NCI-H1105 treated with DMSO at 0.1 percent for 48 hours (cell line): ENCODE results near the gene CALHM3.
A peak's percentile ranks its signal among the peaks of the same experiment; 100 is the strongest.
"Not testable (repeated sequence)": the region's sequence is repeated elsewhere in the genome, so short reads cannot be mapped to it uniquely, and the experiment has no call there.

Experiments
- DNase-seq: peaks from one replicate; lab custom pipeline; 2025; lab: John Stamatoyannopoulos, UW

The CALHM3 gene

DNA sequence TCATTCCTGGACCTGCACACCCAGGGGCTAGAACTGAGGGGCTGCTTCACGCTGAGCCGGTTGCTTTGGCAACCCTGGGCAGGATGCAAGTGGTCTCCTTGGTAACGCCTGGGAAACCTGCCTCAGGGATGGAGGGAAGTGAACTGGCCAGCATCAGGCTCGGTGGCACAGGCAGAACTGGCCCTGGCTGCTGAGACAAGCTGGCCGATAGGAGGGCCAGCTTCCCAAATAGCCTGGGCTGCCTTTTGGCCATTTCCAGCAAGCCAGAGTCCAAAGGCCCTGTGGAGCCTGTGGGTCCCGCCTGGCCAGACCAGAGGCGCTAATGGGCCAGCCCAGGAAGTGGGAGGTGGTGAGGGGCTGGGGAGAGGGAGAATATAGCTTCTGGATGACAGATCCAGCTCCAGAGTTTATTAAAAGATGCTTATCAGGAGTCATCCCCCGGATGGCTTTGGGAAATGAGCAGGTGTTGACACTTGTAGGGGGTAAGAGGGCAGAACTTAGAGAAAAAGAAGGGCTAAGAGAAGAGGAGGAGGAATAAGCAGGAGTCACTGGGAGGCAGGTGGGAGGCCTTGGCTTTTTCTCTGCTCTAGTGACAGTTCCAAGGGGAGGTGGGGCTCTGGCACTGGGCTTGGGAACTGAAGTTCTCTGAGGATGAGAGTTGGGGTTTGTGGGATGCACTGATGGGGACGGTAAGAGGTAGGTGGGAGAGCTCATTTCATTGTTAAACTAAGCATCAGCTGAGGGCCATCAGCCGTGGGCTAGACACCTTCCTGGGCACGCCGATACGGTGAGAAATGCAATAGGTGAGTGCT lies 24.0 kb upstream of the CALHM3 start:
- DNase-seq: no peak

DNA sequence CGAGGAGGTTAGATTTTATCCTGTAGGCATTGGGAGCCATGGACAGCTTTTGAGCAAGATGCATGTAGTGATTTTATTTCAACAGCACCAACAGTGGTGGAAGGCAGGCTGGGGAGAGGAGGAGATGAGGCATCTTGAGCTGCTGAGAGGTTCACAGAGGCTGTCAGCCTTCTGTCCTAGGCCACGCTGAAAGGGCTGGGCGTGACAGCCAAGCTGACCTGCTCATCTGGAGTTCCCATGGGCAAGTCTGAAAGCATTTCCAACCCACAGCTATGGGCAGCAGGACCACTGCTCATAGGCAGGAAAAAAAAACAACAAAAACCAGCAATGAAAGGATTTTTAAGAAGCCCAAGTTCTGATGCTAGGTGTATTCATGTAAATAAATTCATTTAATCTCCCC lies 22.1 kb upstream of the CALHM3 start:
- no peak for DNase-seq

DNA sequence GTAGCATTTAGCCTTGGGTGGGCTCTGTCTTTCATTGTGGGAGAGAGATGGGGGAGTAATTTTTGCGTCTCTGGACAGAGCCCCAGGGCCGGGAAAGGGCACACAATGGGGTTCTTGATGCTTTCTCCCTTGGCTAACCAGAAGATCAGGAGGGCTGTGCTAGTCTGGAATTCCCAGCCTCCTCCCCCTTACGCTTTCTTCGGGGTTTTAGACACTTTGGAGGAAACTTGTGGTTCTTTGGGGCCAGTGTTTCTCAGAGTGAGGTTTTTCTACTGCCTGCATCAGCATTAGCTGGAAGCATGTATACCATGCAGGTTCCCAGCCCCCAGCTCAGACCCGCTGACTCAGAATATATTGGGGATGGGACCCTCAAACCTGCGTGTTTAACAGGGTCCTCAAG lies 21.4 kb upstream of the CALHM3 start:
- no peak for DNase-seq

DNA sequence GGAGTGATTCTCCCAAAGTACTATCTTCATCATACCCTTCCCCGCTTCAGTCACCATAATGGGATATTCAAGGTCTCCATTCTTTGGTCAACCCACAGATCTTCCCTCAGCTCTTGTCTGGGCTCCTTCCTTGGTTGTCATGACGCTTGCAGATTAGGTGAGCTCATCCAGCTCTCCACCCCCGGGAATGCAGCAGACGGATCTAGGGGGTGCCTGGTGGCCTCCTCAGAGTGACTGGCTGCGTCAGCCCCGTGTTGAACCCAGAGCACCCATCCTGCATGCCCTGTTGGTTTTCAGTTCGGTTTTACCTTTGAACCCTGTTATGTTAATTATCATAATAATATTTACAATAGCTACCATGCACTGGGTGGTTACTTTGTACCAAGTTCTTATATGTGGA lies 20.8 kb upstream of the CALHM3 start:
- DNase-seq: no peak

DNA sequence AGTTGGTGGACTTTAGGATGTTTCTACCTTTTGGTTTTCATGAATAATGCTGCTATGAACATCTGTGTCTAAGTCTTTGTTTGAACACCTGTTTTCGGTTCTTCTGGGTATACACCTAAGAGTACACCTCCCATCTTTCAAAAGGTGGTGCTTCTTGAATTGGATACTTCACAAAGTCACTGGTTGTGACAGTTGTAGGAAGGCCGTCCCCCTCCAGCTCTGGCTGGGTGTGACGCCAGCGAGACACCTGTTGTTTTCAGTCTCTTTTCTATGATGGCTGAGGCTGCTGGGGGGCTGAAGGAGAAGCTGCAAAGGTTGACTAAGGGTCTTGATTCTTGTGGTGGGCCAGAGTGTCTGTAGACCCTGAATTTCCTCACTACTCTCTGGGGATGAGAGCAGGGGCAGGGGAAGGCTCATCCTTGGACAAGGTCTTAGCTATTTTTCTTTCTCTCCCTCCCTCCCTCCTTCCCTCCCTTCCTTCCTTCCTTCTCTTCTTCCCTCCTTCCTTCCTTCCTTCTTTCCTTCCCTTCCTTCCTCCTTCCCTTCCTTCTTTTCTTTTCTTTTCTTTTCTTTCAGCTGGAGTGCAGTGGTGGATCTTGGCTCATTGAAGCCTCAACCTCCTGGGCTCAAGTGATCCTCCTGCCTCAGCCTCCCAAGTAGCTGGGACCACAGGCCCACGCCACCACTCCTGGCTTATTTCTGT lies 20.0 kb upstream of the CALHM3 start:
- no peak for DNase-seq

DNA sequence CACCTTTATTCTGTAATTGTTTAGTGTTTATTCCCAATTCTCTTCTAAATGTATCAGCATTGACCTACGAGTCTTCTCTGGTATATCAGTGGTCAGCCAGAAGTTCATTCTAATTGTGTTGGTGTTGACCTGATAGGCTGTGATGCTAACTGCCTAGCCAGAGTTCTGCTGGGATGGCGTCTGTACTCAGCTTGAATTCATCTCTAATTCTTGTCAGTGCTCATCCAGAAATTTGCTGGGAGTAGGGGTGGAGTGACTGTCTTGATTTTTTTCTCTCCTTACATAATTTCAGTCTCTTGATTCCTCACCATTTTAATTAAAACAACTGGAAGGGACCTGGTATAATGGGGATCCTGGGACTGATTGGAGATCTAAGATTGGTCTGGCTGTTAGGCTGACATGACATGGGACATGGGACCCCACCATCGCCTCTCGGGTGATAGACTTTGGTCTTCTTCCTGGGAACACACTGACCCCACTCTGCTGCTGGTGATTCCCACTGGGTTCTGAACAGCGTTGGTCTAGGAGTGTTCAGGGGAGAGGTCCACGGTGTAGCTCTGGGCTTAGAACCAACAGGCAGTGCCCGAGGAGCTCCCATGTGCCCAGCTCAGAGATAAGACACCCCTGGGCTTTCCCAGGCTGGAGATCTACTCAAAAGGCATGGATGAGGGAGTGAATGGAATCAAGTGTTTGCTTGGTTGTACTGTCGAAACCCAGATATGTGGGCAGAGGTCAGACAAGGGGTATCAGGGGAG lies 18.3 kb upstream of the CALHM3 start:
- DNase-seq: no peak

DNA sequence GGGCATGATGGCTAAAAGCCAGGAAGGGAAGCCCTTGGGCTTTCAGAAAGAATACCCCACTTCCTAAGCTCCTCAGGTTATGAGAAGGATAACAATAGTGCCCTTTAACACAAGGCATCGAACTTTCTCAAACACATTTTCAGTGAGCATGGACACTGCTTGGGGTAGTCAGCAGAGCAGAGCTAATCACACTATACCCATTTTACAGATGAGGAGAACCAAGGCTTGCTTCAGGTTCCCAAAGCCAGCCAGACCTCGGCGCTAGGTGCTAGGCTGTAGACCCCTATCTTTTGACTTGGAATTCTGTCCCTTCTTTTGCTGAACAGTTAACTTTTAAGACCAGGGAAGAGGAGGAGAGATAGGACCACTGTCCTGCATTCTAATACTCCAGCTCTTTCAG lies 16.3 kb upstream of the CALHM3 start:
- DNase-seq: no peak

DNA sequence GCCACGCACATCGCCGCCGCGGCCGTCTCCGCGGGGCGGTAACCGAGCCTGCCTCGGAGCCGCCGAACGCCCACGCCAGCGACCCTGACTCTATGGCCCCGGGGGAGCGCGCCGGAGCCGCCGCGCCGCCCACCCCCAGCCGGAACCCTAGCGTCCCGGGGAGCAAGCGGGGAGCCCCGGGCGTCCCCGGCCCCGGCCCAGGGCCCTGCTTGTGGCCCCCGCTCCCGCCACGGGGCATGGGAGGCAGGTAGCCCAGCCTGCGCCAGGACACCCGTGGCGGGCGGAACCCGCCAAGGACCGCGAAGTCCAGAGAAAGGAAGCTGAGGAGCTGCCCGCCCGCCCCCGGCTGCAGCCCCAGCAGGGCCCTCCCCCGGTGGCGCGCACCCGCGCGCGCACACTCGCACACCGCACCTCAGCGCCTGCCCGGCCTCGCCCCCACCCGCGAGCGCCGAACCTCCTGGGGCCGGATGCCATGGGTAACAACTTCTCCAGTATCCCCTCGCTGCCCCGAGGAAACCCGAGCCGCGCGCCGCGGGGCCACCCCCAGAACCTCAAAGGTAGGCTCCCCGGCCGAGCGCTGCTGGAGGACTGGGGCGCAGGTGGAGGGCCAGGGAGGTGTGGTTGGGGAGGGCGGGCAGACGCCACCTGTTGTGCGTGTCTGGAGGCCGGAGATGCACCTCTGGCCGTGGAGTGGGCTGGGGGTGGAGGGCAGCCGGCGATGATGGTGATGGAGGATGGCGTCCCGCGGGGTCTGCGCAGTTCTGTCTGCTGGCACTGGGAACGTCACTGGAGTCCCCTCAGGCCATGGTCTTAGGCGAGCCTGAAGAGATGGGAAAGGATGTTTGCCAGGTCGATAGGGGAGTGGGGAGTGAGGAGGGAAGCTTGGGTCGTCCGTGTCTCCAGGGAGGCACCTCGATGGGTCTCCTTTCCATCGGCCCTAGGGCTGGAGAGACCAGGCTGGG lies 15.2 kb upstream of the CALHM3 start:
- DNase-seq: peak; percentile 12

DNA sequence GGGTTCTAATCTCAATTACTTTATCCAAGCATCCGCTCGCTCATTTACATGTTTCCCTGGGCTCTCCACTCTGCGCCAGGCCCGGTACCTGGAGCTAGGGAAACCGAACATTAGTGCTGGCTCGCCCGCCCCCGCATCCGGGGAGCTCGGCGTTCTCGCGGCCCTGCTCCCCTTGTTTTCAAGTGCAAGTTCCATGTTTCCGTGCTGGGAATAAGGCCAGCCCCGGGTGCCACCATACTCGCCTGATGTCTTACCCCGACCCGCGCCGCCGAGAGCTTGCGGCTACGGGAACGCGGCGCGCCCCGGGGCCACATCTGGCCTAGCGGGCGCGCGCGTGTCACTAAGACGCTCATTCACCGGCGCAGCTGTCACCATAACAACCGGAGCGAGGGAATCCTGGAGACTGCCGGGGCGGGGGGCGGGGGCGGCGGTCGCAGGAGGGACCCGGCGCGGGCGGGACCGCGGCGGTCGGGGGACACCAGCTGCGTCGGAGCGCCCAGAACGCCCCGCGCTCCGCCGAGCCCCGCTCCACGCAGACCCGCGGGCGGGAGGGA lies 14.4 kb upstream of the CALHM3 start, which contains the start of gene NEURL1:
TSS of gene NEURL1 (plus strand) at position 344 of the 554 bp plus-strand sequence. CDS start 683 bp downstream, outside the sequence.
- peak; percentile 39 for DNase-seq

DNA sequence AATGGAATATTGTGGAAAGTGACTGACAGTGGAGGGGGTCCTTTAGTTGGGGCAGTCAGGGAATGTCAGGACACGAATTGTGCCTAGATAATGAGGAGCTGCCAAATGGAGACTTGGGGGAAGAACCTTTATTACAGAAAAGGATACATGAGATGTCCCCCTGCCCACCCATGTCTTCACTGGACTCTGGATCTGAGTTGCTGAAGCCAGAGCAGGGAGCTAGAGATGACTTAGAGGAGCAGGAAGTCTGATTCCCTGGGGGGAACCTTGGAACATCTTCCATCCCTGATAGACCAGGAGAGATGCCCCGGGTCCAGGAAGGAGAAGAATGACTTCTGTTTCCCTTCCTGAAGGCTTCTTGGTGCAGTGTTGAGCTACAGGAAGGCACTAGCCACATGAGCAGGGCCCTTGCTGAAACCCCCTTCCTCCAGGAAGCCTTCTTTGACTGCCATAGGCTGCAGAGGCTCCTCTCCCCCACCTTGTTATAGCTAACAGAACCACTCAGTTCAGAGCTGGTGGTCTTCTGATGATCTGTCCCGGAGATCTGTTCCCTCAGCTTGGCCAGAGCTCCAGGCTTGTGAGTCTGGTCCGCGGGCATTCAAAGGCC lies 13.7 kb upstream of the CALHM3 start:
- no peak for DNase-seq

DNA sequence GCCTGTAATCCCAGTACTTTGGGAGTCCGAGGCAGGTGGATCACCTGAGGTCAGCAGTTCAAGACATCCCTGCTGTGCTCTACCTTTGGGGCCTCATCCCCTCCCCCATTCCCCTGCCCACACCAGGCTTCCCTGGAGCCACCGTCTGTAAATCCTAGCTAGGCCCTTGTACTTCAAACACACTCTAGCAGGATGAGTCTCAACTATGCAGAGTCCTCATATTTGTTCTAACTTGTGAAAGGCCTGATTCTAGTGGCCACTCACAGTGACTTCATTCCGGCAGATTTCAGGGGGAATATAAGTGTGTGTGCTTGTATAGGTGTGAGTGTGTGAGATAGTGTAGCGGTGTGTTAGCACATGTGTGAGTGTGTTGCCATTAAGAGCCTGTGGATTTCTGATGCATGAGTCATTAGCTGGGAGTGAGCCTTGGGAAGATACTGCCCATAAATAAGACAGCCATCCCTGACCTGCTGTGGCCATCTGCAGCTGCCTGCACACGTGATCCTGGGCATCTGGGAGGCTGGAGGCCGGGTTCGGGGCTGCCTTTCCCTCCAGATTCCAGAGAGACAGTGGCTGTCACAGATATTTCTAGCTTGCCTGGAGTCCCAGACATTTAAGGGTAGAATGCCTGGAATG lies 12.8 kb upstream of the CALHM3 start:
- DNase-seq: no peak

DNA sequence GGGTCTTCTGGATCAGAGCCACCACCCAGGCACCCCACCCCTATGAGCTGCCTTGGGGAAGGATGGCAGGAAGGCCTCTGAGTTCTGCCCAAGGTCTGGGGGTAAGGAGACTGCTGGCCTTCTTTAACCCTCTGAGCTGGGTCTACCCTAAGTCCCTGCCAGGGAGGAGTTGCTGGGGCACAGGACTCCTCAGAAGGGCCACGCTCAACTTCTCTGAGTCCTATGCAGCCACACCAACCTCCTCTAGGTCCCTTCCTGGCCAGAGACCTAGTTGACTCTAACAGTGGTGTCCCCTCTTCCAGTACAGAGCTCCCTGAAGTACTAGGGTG lies 11.9 kb upstream of the CALHM3 start:
- no peak for DNase-seq

DNA sequence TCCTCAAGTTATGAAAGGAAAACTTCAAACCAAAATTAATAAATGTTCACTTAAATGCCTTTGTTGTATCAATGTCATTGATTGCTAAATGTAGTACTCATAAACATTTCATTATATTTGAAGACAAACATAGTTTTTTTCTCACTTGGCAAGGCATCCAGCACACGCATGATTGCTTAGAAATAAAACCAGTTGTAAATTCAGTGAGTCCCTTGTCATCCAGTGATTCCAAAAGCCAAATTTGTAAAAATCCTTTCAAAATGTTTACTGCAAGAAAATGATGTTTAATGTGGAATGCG lies 8.3 kb upstream of the CALHM3 start:
- no peak for DNase-seq

DNA sequence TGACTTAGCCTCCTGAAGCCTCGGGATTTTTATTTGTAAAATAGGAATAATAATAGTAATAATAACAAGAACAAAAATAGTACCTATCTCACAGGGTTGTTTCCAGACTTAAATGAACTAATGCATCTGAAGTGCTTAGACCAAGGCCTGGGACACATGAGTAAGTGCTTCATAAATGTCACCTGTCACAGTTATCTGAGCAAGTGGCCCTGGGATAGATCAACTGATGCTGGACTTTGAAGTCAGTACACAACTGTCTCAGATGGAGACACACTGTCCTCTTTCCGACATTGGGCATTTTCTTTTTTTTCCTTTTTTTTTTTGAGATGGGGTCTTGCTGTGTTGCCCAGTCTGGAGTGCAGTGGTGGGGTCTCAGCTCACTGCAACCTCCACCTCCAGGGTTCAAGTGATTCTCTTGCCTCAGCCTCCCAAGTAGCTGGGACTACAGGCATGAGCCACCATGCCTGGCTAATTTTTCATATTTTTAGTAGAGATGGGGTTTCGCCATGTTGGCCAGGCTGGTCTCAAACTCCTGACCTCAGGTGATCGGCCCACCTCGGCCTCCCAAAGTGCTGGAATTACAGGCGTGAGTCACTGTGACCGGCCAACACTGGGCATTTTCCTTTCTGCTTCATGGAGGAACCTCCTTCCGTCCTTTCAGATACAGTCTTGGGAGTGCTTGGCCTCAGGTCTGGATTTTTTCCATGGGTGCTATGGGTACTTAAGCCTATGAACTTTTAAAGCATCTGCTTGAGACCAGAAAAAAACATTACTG lies 7.8 kb upstream of the CALHM3 start:
- not testable (repeated sequence) for DNase-seq

DNA sequence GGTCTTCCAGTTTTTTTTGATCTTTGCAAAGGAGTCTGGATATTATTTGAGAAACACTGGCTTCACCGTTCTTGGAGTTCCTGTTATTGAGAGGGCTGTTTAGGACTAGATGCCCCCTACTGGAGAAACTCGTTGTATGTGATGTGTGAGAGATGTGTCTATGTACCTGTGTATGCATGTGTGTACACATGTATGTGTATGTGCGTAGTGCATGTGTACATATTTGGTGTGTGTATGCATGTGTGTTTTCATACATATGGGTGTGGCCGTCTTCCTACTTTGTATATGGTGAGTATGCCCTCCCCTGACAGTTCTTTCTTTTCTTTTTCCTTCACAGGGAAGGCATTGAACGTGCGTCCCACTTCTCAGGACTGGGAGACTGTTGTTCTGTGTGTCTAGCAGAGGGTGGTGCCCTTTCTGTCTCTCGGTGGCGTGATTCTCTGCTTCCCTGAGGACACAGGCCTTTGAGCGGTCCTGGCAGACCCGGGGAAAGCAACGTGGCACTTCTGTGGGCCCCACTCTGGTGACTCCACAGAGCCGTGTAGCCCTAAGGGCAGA lies 3.0 kb upstream of the CALHM3 start:
- DNase-seq: peak; percentile 26

DNA sequence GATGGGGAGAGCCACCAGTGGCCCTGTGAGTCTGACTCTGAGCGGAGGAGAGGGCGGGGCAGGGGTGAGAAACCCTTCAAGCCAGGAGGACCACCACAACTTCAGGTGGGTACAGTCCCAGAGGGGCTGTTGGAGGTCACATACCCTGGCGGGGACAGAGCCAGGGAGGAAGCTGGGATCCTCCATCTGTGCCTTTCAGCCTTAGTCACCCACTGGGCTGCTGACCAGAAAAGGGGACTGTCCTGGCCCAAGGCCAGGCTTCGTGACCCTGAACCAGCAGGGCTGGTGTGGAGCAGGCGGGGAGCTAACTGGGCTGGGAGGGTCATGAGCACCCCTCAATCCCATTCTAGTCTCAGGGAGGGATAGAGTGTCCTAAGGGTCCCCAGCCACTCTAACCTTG lies 1.5 kb upstream of the CALHM3 start:
- DNase-seq: no peak

DNA sequence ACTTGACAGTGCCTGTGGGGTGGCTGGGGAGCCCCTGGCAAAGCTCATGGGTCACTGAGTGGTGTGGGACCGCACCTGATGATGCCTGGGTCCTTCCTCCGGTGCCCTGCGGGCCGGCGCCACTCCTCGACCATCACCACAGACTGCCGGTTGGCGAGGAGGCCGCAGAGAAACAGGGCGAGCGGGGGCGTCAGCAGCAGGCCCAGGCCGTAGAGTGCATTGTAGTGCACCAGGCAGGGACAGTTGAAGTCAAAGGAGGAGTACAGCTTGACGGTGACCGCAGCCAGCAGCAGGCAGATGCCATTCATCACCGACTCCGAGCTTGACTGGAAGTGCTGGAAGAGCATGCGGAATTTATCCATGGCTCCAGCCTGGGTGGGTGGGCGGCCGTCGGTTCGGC lies 369 bp downstream of the CALHM3 start:
- no peak for DNase-seq

DNA sequence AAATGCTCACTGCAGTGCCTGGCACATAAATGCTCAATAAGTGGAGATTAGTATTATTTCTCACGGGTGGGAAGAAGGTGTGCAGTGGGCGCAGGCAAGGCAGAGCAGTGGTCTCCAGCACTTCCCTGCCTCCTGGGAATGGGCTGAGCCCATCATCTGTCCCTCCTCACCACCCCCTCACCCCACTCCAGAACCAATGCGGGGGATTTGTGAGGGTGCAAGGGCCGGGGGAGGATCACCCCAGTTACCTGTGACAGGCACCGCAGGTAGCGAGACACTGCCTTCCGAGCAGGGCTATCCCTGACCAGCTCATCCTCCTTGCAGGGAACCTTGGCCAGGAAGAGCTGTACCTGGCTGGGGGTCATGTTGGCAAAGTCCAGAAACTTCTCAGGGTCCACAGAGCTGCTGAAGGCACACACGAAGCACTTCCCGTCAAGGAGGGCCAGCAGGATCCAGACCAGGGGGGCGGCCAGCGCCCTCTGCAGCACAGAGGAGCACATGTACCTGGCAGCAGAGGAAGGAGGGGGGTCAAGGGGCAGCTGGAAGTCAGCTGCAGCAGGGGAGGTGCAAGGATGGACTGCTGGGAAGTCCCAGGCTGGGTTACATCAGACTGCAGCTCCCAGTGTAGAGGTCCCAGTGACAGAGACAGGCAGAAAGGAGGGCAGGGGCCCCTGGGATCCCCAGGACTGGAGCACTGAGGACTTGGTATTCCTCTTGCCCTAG lies 2.8 kb downstream of the CALHM3 start:
- no peak for DNase-seq

DNA sequence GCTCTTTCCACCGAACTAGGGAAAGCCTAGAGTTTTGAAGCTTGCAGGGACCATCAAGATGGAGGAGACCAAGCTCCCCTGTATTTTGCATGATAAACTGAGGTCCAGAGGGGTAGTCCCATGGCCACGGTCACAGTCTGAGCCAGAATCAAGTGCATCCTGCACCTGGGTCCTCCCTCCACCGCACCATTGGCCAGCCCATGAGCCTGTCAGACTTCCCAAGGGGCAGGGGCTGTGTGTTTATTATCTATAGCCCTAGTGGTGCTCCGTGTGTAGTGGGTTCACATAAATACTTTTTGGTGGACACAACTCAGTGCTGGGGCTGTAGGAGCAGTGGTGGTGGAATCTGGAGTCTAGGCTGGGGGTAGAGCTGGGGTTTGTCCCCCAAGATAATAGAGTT lies 3.6 kb downstream of the CALHM3 start:
- DNase-seq: no peak
